SW 1271 (cell line): ENCODE data around the gene ANO2.

Source experiments
- DNase-seq, 2 experiments: peaks; one replicate each; lab custom pipeline; 2025; lab: John Stamatoyannopoulos, UW

The ANO2 gene

DNA sequence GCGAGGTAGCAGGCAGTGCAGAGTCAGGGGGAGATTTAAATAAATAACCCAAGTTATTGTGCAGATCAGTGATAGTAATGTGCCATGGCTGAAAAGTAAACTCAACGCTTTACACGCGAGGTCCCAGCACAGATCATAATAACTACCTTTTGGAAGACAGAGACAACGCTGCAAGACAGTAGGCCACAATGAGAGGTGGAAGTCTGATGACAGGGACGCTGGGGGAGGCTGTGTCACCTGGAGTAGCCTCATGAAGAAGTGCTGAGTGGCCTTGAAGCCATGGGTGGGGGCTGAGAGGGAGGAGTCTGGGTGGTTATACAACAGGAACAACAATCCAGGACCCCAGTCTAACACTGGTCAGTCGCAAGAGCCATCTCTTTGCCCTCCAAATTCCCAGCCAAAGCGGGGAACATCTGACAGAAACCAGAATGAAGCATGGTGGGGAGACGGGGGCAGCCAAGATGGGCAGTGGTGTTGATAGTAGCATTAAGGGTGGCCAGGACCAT, 28.2 kb downstream of the ANO2 start:
- no peak for DNase-seq

DNA sequence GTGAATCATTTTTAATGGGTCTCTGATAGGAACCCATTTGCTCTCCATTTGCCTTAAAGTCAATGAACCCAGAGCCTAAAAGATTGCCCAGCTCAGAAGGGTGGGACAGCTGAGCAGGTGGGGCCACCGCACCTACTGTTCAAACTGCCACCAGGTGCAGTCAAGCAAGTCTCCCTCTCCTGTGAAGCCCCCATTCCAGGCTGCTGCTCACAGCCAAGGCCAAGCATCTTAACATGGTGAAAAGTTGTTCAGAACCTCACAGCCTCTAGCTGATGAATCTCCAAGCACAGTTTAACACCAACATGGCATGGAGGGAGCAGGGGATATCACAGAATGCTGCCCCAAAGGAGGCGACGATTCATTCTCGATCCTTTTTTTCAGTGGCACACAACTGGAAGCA, 29.5 kb downstream of the ANO2 start:
- DNase-seq = no peak

GRCh38 chr12:5914387-5915149, 30.5 kb downstream of the ANO2 start:
- no peak for DNase-seq

GRCh38 chr12:5913387-5913786, 31.7 kb downstream of the ANO2 start:
- DNase-seq = no peak

- no peak for DNase-seq
Measured at GRCh38 chr12:5912437-5913334, 32.4 kb downstream of the ANO2 start.

- DNase-seq = no peak
Measured at GRCh38 chr12:5912011-5912410, 33.0 kb downstream of the ANO2 start.

GRCh38 chr12:5910790-5911548, 34.1 kb downstream of the ANO2 start:
- no peak for DNase-seq

GRCh38 chr12:5909560-5909959, 35.5 kb downstream of the ANO2 start:
- DNase-seq = no peak

DNA sequence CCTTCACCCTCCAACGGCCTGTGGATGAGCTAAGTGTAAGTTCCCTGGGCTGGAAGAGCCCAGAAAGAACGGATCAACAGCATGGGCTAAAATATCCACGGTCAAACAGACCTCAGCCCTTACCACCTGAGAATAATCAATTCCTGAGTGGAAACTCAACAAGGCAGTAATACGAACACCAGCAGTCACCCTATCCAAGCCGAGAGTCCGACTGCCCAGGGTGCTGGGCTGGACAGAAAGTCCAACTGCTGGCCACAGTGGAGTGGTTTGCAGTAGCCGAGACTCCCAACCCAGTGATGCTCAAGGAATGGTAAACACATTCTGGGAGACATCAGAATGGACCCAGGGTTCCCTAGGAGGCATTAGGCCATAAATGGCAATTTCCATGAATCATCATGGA, 36.8 kb downstream of the ANO2 start:
- DNase-seq = no peak

DNA sequence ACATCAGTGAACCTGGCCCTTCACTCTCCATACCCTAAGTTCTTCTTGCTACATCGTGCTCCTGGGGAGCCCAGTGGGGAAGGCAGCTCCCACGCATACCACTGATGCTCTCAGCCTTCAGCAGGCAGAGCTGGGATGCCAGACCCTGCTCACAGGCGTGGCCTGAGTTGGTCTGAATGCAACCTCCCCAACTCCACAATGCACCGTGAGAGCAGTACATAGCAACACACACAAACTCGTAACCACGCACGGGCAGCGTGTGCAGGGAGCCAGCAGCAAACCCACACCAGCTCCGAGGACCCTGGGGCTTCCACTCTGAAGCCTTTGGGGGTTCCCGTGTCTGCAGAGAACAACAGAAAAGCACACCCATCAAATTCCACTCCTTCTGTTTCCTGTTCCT, 37.3 kb downstream of the ANO2 start:
- no peak for DNase-seq

DNA sequence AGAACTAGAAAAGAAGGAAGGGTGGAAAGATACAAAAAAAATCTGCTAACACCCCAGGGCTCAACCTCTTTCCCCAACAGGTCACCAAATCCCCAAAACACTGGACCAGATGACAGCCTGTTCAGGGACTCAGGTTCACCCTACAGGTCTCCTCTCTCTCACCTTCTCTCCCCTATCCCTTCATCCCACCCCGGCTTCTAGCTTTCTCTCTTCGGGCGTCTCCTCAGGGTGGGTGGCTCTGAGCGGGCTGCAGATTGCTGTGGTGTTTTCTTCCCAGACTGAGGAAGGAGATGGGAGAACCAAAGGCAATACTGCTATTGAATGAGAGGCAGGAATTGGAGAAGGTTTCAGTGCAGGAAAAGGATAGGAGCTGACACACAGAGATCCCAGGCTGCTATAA, 39.3 kb downstream of the ANO2 start:
- DNase-seq = no peak

DNA sequence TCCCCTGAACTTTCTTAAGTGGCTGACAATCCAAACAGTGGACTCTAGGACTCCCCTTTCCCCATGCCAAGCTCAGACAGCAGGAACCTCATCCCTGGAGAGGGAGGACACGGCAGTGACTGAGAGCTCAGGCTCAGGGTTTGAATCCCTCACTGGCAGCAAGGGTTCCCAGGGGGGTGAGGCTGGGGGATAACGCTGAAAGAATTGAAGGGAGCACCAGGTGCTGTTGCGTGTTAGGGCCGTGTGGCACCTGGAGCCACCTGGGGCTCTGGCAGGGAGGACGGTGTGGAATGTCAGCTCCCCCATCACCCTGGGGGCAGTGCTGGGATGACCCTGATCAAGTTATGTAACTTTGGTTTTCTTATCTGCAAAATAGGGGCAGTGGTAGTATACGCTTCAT, 40.1 kb downstream of the ANO2 start:
- DNase-seq = no peak

GRCh38 chr12:5904441-5904840, 40.6 kb downstream of the ANO2 start:
- no peak for DNase-seq

DNA sequence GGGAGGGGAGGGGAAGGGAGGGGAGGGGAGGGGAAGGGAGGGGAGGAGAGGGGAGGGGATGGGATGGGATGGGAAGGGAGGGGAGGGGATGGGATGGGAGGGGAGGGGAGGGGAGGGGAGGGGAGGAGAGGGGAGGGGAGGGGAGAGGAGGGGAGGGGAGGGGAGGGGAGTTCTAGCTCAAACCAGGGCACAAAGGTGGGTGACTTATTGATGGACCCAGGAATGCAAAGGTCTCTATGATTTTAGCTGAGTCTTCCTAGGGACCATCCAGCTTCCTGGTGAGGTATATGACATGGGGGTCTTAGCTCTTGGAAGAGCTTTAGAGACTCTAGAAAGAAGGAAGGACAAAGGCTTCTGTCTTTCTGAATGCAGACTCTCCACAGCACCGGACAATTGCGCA, 42.3 kb downstream of the ANO2 start:
- no peak for DNase-seq

DNA sequence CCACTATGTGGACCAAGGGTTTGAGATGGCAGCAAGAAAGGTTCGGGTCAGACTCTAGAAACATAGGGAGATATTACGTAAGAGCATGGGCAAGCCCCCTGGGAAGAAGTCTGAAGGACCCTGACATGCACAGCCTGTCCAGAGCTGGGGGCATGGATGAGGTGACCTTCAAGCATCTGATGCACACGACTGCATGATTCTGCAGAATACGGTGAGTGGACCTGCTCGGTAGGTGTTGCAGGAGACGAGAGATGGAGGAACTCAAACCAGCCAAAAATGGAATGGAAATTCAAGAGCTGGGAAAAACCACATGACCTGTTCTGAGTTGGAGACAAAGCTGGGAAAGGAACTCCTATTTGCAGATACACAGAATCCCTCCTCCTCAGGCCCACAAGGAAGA, 43.6 kb downstream of the ANO2 start:
- DNase-seq = no peak

- no peak for DNase-seq
Measured at GRCh38 chr12:5900533-5901205, 44.4 kb downstream of the ANO2 start.

DNA sequence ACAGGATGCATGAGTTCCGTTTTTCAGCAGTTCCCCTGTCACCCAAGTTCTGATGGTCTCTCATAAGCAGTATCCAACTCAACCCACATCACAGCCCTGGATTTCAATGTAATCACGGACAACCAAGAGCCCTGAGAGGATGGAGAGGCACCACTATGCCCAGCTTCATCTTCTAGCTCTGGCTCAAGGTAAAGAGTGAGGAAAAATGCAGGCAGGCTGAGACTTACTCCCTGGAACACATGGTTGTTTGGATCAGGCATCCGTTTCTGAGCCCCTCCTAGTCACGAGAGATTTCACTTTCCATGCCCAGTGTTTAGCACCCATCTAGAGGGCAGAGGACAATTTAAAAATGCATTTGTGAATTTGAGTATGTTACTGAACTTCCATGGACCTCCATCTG, 45.0 kb downstream of the ANO2 start:
- DNase-seq = no peak

GRCh38 chr12:5899675-5900074, 45.4 kb downstream of the ANO2 start:
- DNase-seq = no peak

DNA sequence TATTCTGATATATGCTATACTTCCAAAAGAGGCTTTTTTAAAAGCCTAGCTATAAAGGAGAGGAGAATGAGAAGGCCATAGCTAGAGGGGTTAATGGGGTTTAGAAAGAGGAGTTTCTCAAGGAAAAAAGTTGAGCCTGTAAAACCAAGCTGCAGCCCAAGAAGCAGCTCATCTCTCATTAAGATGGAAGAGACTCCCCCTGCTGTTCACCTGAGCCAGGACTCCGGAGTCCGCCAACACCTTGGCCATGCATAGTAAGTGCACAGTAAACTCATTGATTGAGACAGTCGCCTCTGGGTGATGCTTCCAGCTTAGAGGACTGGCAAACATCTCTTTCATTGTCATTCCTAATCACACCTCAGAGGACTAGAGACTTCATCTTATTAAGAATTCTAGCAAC, 46.2 kb downstream of the ANO2 start:
- peak in 1 of 2 experiments; percentile 6 for DNase-seq

DNA sequence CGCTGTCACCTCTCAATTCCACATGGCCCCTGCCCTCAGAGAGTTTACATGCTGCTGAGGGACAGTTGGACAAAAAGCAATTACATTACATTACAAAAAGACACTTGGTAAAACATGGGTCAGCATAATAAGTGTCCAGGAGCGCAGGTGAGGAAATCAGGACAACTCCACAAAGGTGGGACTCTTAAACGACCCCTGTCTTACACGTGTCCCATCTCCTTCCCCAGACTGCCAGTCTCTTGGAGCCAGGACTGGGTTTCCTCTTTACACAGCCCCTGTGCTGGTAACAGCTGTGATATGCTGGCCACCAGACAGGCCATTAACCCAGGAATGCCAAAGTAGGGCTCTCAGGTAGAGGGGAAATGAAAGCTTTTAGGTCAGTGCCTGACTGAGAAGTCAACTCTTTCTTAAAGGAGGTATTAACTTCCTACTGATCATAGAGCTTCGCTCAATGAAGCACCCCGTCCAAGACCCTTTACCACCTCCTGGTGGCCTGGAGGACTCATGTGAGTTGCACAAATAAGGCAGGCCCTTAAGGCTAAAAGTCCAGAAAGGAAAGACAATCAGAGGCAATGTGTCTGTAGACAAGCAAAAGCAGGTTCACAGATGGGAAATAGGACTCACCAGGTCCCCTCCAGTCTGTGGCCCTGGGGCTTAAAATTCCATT, 55.5 kb downstream of the ANO2 start:
- DNase-seq = peak; percentile 17

- no peak for DNase-seq
Measured at GRCh38 chr12:5888816-5889315, 56.2 kb downstream of the ANO2 start.
